GM21447 (cell line): ENCODE measurements around the gene TRPM4.
A peak's percentile ranks its signal among the peaks of the same experiment; 100 is the strongest.
"Not testable (repeated sequence)": the region's sequence is repeated elsewhere in the genome, so short reads cannot be mapped to it uniquely, and the experiment has no call there.

Experiments
- ATAC-seq: cut with Tn5 transposase; IDR thresholded peaks from one replicate; pipeline ENCODE4 v1.9.1; 2021; ENCODE audit not compliant: unreplicated experiment

TRPM4 gene

GRCh38 chr19:49126575-49126974 is 31.0 kb upstream of the TRPM4 start:
- ATAC-seq, result no peak

GRCh38 chr19:49127225-49127624 is 30.4 kb upstream of the TRPM4 start:
- not testable (repeated sequence) for ATAC-seq

GRCh38 chr19:49127674-49128544 is 29.7 kb upstream of the TRPM4 start:
- peak; percentile 84 for ATAC-seq

GRCh38 chr19:49128545-49129237 is 28.9 kb upstream of the TRPM4 start:
- ATAC-seq, result no peak

- no peak for ATAC-seq
These were observed 28.4 kb upstream of the TRPM4 start for GRCh38 chr19:49129238-49129583.

GRCh38 chr19:49130325-49130724 is 27.3 kb upstream of the TRPM4 start:
- no peak for ATAC-seq

GRCh38 chr19:49132974-49133609 is 24.5 kb upstream of the TRPM4 start:
- no peak for ATAC-seq

- ATAC-seq, result no peak
These were observed 23.8 kb upstream of the TRPM4 start for GRCh38 chr19:49133621-49134454.

GRCh38 chr19:49135686-49136085 is 21.9 kb upstream of the TRPM4 start:
- ATAC-seq, result no peak

- ATAC-seq, result no peak
These were observed 20.8 kb upstream of the TRPM4 start for GRCh38 chr19:49136771-49137171.

GRCh38 chr19:49140951-49141350 is 16.6 kb upstream of the TRPM4 start:
- ATAC-seq, result no peak

- ATAC-seq, result no peak
These were observed 16.2 kb upstream of the TRPM4 start for GRCh38 chr19:49141352-49141751.

GRCh38 chr19:49142866-49143335 is 14.7 kb upstream of the TRPM4 start:
- no peak for ATAC-seq

GRCh38 chr19:49145573-49146407 is 11.8 kb upstream of the TRPM4 start:
- no peak for ATAC-seq

GRCh38 chr19:49146408-49146770 is 11.2 kb upstream of the TRPM4 start:
- not testable (repeated sequence) for ATAC-seq

- ATAC-seq, result no peak
These were observed 9.4 kb upstream of the TRPM4 start for GRCh38 chr19:49148044-49148682.

GRCh38 chr19:49148784-49149651 is 8.6 kb upstream of the TRPM4 start:
- ATAC-seq, result no peak

- ATAC-seq, result no peak
These were observed 7.9 kb upstream of the TRPM4 start for GRCh38 chr19:49149652-49150105.
